ENCODE data around the gene CACNB1.

The CACNB1 gene

GRCh38 chr17:39123627-39124026 lies 73.8 kb downstream of the CACNB1 start:
- no peak for DNase-seq (ENCODE audit: low spot score)

Measured in putamen (tissue), 1 donor.